ENCODE results near the gene GRN.

DNA sequence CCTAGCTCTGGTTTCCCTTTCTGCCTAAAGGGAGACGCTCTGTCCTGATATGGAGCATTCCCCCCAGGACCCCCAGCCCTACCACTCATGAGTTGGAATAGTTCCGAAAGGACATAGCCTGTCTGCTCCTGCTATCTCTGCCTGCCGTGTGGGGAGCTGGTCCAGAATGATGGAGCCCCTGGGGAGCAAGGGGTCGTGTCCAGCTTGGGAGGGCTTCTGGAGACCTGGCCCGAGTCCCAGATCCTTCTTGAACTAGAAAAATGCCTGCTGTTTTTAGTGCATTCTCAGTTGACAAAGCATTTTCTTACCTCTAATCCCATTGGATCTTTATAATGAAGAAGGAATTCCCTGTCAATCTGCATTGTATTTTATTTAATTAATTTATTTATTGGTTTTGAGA, 9.1 kb upstream of the GRN start:
- TF ChIP-seq, protein P1, sequence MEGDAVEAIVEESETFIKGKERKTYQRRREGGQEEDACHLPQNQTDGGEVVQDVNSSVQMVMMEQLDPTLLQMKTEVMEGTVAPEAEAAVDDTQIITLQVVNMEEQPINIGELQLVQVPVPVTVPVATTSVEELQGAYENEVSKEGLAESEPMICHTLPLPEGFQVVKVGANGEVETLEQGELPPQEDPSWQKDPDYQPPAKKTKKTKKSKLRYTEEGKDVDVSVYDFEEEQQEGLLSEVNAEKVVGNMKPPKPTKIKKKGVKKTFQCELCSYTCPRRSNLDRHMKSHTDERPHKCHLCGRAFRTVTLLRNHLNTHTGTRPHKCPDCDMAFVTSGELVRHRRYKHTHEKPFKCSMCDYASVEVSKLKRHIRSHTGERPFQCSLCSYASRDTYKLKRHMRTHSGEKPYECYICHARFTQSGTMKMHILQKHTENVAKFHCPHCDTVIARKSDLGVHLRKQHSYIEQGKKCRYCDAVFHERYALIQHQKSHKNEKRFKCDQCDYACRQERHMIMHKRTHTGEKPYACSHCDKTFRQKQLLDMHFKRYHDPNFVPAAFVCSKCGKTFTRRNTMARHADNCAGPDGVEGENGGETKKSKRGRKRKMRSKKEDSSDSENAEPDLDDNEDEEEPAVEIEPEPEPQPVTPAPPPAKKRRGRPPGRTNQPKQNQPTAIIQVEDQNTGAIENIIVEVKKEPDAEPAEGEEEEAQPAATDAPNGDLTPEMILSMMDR (IDR thresholded peaks at IDR 0.05; ENCODE audit: low read length): no peak
- no peak for TF ChIP-seq EZH2 (IDR thresholded peaks at IDR 0.05; ENCODE audit: borderline replicate concordance, low read length)

All from OCI-LY1 (cell line).